Measurements from ENCODE around the gene ZNF106.

The ZNF106 gene

DNA sequence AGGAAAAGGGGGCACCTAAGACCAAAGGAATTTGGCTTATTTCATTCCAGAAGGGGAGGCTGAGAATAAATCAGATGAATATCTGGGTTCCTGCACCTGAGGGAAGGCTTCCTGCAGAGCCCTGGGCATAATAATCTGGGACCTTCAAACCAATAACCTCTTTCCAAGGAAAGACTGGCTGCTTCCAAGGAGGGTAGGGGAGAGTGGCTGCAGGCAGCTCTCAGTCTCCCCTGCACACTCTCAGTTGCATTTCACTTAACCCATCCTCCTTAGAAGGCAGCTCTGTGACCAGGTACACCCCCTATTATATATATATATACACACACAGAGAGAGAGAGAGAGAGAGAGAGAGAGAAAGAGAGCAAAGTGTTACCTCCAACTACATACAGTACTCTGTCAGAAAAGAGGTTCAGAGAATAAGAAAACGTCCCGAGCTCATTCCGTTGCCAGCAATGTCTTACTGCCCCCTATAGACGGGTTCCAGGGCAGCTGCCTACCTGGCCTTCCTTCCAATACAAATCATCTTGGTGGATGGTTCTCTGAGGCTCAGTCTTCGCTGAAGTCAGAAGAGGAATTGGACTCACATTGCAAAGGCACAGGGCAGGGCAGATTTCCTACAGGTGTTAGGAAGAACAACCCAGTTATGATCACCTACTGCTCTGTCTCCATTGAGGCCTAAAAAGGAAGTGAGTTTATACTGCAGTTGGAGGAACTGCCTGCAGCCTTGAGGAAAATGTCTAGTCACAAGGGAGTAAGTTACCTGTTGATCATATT, 105.5 kb downstream of the ZNF106 start:
- no peak overlapping the region for H3K4me3 ChIP-seq (ENCODE audit: low read length, poor library complexity, severe bottlenecking)
- peak overlapping the region; percentile 6 for H3K4me2 ChIP-seq (ENCODE audit: low read depth, low read length, poor library complexity, severe bottlenecking)
- H3K27me3 ChIP-seq (ENCODE audit: insufficient read depth, low read length, poor library complexity, severe bottlenecking) = no peaks in the 10 kb centered on the region
- no peaks in the 10 kb centered on the region for H4K20me1 ChIP-seq (ENCODE audit: insufficient read depth, low read length, poor library complexity, severe bottlenecking)
- TF ChIP-seq EZH2phosphoT487 (IDR thresholded peaks at IDR 0.05; ENCODE audit: borderline replicate concordance) = no peak
- TF ChIP-seq, protein P1, sequence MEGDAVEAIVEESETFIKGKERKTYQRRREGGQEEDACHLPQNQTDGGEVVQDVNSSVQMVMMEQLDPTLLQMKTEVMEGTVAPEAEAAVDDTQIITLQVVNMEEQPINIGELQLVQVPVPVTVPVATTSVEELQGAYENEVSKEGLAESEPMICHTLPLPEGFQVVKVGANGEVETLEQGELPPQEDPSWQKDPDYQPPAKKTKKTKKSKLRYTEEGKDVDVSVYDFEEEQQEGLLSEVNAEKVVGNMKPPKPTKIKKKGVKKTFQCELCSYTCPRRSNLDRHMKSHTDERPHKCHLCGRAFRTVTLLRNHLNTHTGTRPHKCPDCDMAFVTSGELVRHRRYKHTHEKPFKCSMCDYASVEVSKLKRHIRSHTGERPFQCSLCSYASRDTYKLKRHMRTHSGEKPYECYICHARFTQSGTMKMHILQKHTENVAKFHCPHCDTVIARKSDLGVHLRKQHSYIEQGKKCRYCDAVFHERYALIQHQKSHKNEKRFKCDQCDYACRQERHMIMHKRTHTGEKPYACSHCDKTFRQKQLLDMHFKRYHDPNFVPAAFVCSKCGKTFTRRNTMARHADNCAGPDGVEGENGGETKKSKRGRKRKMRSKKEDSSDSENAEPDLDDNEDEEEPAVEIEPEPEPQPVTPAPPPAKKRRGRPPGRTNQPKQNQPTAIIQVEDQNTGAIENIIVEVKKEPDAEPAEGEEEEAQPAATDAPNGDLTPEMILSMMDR (conservative IDR thresholded peaks at IDR 0.05; ENCODE audit: low read length) = peak; percentile 94
- no peaks in the 10 kb centered on the region for H3K79me2 ChIP-seq (ENCODE audit: insufficient read depth, low read length)
- no peaks in the 10 kb centered on the region for H3K9me3 ChIP-seq (ENCODE audit: insufficient read depth, low read depth, low read length)
- H2AFZ ChIP-seq (ENCODE audit: low read length) = peak overlapping the region; percentile 49
- no peak overlapping the region for H3K9ac ChIP-seq (ENCODE audit: low read depth, low read length, poor library complexity, severe bottlenecking)
- H3K36me3 ChIP-seq (ENCODE audit: insufficient read depth, low read length) = no peaks in the 10 kb centered on the region
- no peaks in the 10 kb centered on the region for H3K9me2 ChIP-seq (replicated peaks; ENCODE audit: low read depth, low read length)
- peaks cover 22% of the 10 kb centered on the region for H3K4me1 ChIP-seq (ENCODE audit: insufficient read depth, low read length, poor library complexity, severe bottlenecking)
- no peaks in the 10 kb centered on the region for H3F3A ChIP-seq (ENCODE audit: low read depth)

GRCh38 chr15:42384597-42384996, 106.3 kb downstream of the ZNF106 start:
- Histone ChIP-seq H3K4me2 (ENCODE audit: low read depth, low read length, poor library complexity, severe bottlenecking) (peak overlapping the region; percentile 6), H2AFZ (ENCODE audit: low read length) (peak overlapping the region; percentile 49), H3K79me2 (ENCODE audit: insufficient read depth, low read length) (no peaks in the 10 kb centered on the region), H3K36me3 (ENCODE audit: insufficient read depth, low read length) (no peaks in the 10 kb centered on the region), H4K20me1 (ENCODE audit: insufficient read depth, low read length, poor library complexity, severe bottlenecking) (no peaks in the 10 kb centered on the region), H3K4me3 (ENCODE audit: low read length, poor library complexity, severe bottlenecking) (no peak overlapping the region), H3K9me2 (replicated peaks; ENCODE audit: low read depth, low read length) (no peaks in the 10 kb centered on the region), H3K27me3 (ENCODE audit: insufficient read depth, low read length, poor library complexity, severe bottlenecking) (no peaks in the 10 kb centered on the region), H3K4me1 (ENCODE audit: insufficient read depth, low read length, poor library complexity, severe bottlenecking) (peaks cover 22% of the 10 kb centered on the region), H3K9ac (ENCODE audit: low read depth, low read length, poor library complexity, severe bottlenecking) (peak overlapping the region; percentile 10), H3K9me3 (ENCODE audit: insufficient read depth, low read depth, low read length) (no peaks in the 10 kb centered on the region), H3F3A (ENCODE audit: low read depth) (no peaks in the 10 kb centered on the region)
- TF ChIP-seq, protein P1 (conservative IDR thresholded peaks at IDR 0.05; ENCODE audit: low read length) = no peak
- no peak for TF ChIP-seq EZH2phosphoT487 (IDR thresholded peaks at IDR 0.05; ENCODE audit: borderline replicate concordance)

DNA sequence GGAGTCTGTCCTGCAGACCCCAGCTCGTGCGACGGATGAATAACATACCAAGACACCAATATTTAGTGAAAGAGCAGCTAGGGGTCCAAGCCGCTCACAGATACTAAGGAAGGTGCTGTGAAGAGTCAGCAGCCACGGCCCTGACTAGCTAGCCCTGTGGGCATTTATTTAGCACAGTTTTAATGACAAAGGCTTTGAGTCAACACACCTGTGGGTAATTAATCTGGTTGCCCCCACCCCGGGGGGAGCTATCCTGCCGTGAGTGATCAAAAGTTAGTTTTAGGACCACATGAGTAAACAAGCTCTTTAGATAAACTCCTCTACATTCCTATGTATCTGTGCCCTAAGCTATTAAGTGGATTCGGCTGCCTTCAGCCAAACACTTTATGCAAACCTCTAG, 112.9 kb downstream of the ZNF106 start:
- H3K36me3 ChIP-seq (ENCODE audit: insufficient read depth, low read length) = no peaks in the 10 kb centered on the region

More for the DNA sequence above, 112.9 kb downstream of the ZNF106 start:
- TF ChIP-seq, protein P1 (conservative IDR thresholded peaks at IDR 0.05; ENCODE audit: low read length) = no peak
- no peak for TF ChIP-seq EZH2phosphoT487 (IDR thresholded peaks at IDR 0.05; ENCODE audit: borderline replicate concordance)
- H3K4me1 ChIP-seq (ENCODE audit: insufficient read depth, low read length, poor library complexity, severe bottlenecking) = peaks cover 3% of the 10 kb centered on the region
- no peaks in the 10 kb centered on the region for H3F3A ChIP-seq (ENCODE audit: low read depth)
- H3K9me2 ChIP-seq (replicated peaks; ENCODE audit: low read depth, low read length) = no peaks in the 10 kb centered on the region
- no peaks in the 10 kb centered on the region for H4K20me1 ChIP-seq (ENCODE audit: insufficient read depth, low read length, poor library complexity, severe bottlenecking)
- no peak overlapping the region for H2AFZ ChIP-seq (ENCODE audit: low read length)
- no peaks in the 10 kb centered on the region; the same call in 1 of the 2 replicates for H3K9me3 ChIP-seq (ENCODE audit: insufficient read depth, low read depth, low read length)
- no peaks in the 10 kb centered on the region for H3K27me3 ChIP-seq (ENCODE audit: insufficient read depth, low read length, poor library complexity, severe bottlenecking)
- no peaks in the 10 kb centered on the region for H3K79me2 ChIP-seq (ENCODE audit: insufficient read depth, low read length)
- no peak overlapping the region for H3K4me3 ChIP-seq (ENCODE audit: low read length, poor library complexity, severe bottlenecking)
- no peak overlapping the region for H3K4me2 ChIP-seq (ENCODE audit: low read depth, low read length, poor library complexity, severe bottlenecking)
- H3K9ac ChIP-seq (ENCODE audit: low read depth, low read length, poor library complexity, severe bottlenecking) = no peak overlapping the region
